Lower lobe of right lung (tissue), 2 donors: ENCODE data around the gene FADS6. TPM values are rescaled to one million over a fixed set of nuclear protein-coding genes. Genes with fewer than 3 reads are reported as not detected.

Experiments used
- ATAC-seq, 2 donors: fragments of 200-7000 bp; cut with Tn5 transposase; one replicate each; pipeline ENCODE4 v1.9.1; 2020 to 2022; ENCODE audit warnings: mild to moderate bottlenecking in 2 of 2, moderate library complexity in 2 of 2
- DNase-seq: peaks from one replicate; pipeline ENCODE4 v3.0.0-alpha.2; 2020
- H3K27ac ChIP-seq: fragments of 200-600 bp; one replicate; pipeline ENCODE4 v1.8.0; 2022
- H3K27me3 ChIP-seq: fragments of 200-600 bp; one replicate; pipeline ENCODE4 v1.8.0; 2022; ENCODE audit warnings: low read depth
- H3K36me3 ChIP-seq: fragments of 200-600 bp; one replicate; pipeline ENCODE4 v1.8.0; 2022; ENCODE audit warnings: mild to moderate bottlenecking
- H3K4me1 ChIP-seq: fragments of 200-600 bp; one replicate; pipeline ENCODE4 v1.8.0; 2022
- H3K4me3 ChIP-seq: fragments of 200-600 bp; one replicate; pipeline ENCODE4 v1.8.0; 2022; ENCODE audit warnings: mild to moderate bottlenecking
- H3K9me3 ChIP-seq: fragments of 200-600 bp; one replicate; pipeline ENCODE4 v1.8.0; 2022
- CTCF ChIP-seq: fragments of 200-600 bp; IDR thresholded peaks from one replicate; pipeline ENCODE4 v1.8.0; 2022; ENCODE audit warnings: antibody characterized with exemption, mild to moderate bottlenecking
- intact Hi-C: fragments of 100-400 bp; cut with DNase I; formaldehyde crosslinking; loops from one replicate; pipeline ENCODE4 v1.11.0; 2022
- total RNA-seq: library from RNA; stranded (reverse); fragmentation: NEBNext Ultra II Directional; extraction: Animal tissue kit (Norgen Biotek cat#: 25700); gene quantifications from one replicate; pipeline ENCODE4 v1.2.1, GENCODE V29; 2021
- donor health status: DM: no; HTN: yes; CAD: no; lungs with severe emphysema.

FADS6 gene
- total RNA-seq, 1 donor from 2014 or later, result not detected

GRCh38 chr17:74846621-74847020 lies 46.8 kb downstream of the FADS6 start:
- H3K27ac ChIP-seq, result no peak overlapping the region
- no peaks in the 10 kb centered on the region for H3K36me3 ChIP-seq
- peaks cover 19% of the 10 kb centered on the region for H3K27me3 ChIP-seq
- no peak for ATAC-seq
- no peaks in the 10 kb centered on the region for H3K9me3 ChIP-seq
- TF ChIP-seq CTCF, result no peak
- intact Hi-C loops, result no loop called here
- H3K4me1 ChIP-seq, result peaks cover 10% of the 10 kb centered on the region
- DNase-seq, result no peak
- H3K4me3 ChIP-seq, result no peak overlapping the region

- Histone ChIP-seq H3K4me3 (peak overlapping the region; percentile 51), H3K9me3 (no peaks in the 10 kb centered on the region), H3K4me1 (peaks cover 22% of the 10 kb centered on the region), H3K27ac (no peak overlapping the region), H3K36me3 (no peaks in the 10 kb centered on the region), H3K27me3 (no peaks in the 10 kb centered on the region)
- ATAC-seq (no peak), DNase-seq (no peak)
- TF ChIP-seq CTCF, result no peak
- intact Hi-C loops, result no loop called here
Observed at GRCh38 chr17:74843352-74843627, 50.1 kb downstream of the FADS6 start.

- Histone ChIP-seq H3K9me3 (no peaks in the 10 kb centered on the region), H3K4me1 (peaks cover 22% of the 10 kb centered on the region), H3K27me3 (no peaks in the 10 kb centered on the region), H3K4me3 (peak overlapping the region; percentile 51), H3K36me3 (no peaks in the 10 kb centered on the region), H3K27ac (peak overlapping the region; percentile 41)
- TF ChIP-seq CTCF, result peak; percentile 65
- intact Hi-C loops, result no loop called here
- peak; percentile 88 to 92 for ATAC-seq
- DNase-seq, result peak; percentile 87
Observed at GRCh38 chr17:74842599-74843351, 50.7 kb downstream of the FADS6 start.

GRCh38 chr17:74842146-74842598 lies 51.3 kb downstream of the FADS6 start:
- peak overlapping the region; percentile 51 for H3K4me3 ChIP-seq
- DNase-seq (no peak), ATAC-seq (no peak)
- intact Hi-C loops, result no loop called here
- no peaks in the 10 kb centered on the region for H3K27me3 ChIP-seq
- peak overlapping the region; percentile 57 for H3K27ac ChIP-seq
- H3K9me3 ChIP-seq, result no peaks in the 10 kb centered on the region
- peaks cover 22% of the 10 kb centered on the region for H3K4me1 ChIP-seq
- peaks cover under 1% of the 10 kb centered on the region for H3K36me3 ChIP-seq
- no peak for TF ChIP-seq CTCF

GRCh38 chr17:74840989-74841666 lies 52.3 kb downstream of the FADS6 start:
- intact Hi-C loops, result no loop called here
- Histone ChIP-seq H3K36me3 (peaks cover 11% of the 10 kb centered on the region), H3K27me3 (no peaks in the 10 kb centered on the region), H3K27ac (peak overlapping the region; percentile 57), H3K4me1 (peaks cover 22% of the 10 kb centered on the region), H3K4me3 (no peak overlapping the region), H3K9me3 (no peaks in the 10 kb centered on the region)
- ATAC-seq, result peak; percentile 35 to 39
- TF ChIP-seq CTCF, result no peak
- peak; percentile 73 for DNase-seq
